ENCODE measurements around the gene FER.

- no peak for TF ChIP-seq CTCF (IDR thresholded peaks at IDR 0.05; ENCODE audit: poor library complexity, severe bottlenecking)
- no peak for TF ChIP-seq POLR2AphosphoS5 (IDR thresholded peaks at IDR 0.05)
Observed at GRCh38 chr5:108946008-108946407, 198.3 kb downstream of the FER start.
